ENCODE measurements around the gene G6PC3.
"Not testable (repeated sequence)": the region's sequence is repeated elsewhere in the genome, so short reads cannot be mapped to it uniquely, and the experiment has no call there.

G6PC3 gene, protein sequence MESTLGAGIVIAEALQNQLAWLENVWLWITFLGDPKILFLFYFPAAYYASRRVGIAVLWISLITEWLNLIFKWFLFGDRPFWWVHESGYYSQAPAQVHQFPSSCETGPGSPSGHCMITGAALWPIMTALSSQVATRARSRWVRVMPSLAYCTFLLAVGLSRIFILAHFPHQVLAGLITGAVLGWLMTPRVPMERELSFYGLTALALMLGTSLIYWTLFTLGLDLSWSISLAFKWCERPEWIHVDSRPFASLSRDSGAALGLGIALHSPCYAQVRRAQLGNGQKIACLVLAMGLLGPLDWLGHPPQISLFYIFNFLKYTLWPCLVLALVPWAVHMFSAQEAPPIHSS

GRCh38 chr17:44070455-44071197 lies at the start of gene G6PC3:
G6PC3 (plus strand) TSS chr17:44070735; CDS start chr17:44070966, 231 bp downstream.
- peak; percentile 98 for DNase-seq (ENCODE audit: low spot score)

DNA sequence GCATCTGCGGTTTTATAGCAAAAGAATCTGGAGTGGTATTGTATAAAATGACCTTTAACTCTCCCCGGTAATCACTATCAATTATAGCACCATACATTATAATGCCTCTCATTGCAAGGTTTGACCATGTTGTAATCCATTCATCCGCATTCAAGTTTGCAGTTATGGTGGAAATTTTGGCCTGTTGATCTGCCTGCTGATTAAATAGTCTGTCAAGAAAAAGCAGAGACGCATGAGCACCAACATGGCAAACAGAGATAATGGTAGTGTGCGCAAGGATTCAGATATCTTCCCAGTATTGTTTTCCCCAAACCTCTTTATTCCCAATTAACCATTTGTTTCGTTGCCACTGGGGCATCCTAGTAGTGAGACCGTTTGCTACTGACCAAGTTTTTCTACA lies 49.3 kb upstream of the G6PC3 start:
- not testable (repeated sequence) for DNase-seq (ENCODE audit: low spot score)

DNA sequence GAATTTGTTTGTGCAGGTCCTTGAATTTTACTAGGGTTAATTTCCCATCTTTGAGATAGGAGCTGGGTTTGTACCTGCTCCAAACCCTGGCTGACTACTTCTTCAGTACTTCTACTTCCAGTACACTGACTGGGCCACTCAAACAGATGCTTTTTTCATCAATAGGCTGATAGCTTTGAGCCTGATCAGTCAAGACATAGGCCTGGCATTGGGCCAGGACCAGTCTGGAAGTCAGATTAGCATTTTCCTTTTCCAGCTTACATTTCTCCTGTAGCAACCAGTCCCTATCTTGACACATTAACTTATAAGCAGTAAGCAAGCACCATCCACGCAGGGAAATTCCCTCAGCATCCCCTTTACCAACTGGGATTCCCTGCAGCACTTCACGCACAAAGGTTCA lies 48.3 kb upstream of the G6PC3 start:
- DNase-seq (ENCODE audit: low spot score): no peak

- DNase-seq (ENCODE audit: low spot score): no peak
Observed at GRCh38 chr17:44023545-44024270, 46.8 kb upstream of the G6PC3 start.

GRCh38 chr17:44024271-44024663 lies 46.3 kb upstream of the G6PC3 start:
- DNase-seq (ENCODE audit: low spot score): no peak

- DNase-seq (ENCODE audit: low spot score): no peak
Observed at GRCh38 chr17:44024853-44025252, 45.7 kb upstream of the G6PC3 start.

DNA sequence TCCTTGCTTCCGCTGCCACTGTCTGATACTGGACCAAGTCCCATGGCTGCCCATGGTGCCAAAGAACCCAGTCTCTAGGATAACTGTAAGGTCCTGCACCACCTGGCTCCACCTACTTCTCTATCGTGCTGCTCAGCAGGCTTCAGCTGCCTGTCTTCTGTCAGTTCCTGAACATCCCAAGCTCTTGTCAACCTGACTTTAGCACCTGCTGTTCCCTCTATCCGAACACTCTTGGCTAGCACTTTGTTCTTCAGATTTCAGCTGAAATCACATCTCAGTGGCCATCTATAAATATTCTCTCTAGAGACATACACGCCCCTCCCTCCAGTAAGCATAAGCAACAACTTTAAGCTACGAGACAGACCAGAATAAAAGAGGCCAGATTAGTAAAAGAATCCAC lies 40.8 kb upstream of the G6PC3 start:
- DNase-seq (ENCODE audit: low spot score): no peak

GRCh38 chr17:44030482-44030881 lies 40.1 kb upstream of the G6PC3 start:
- no peak for DNase-seq (ENCODE audit: low spot score)

DNA sequence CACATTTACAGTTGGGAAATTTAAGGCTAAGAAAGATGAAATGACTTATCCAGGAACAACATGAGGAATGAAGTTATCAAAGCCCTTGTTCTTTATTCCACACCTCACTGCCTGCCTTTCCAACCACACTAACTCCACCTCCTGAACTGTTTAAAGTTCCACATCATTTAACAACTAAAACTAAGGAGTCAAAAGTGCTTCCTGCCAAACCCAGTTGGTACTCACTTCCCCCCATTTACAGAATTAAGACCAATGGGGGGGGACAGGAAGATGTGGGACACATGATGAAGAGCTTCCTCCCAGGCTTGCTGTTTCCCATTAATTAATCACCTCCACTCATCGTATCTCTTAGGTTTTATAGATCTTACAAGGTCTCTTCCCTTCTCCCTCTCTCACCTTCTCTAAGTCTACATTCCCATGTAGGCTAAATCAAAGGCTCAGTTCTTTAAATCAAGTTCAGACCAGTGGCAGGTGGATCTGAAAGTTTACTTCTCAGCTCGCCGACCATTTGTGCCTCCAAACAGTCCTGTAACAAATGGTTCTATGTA lies 36.6 kb upstream of the G6PC3 start:
- no peak for DNase-seq (ENCODE audit: low spot score)

- DNase-seq (ENCODE audit: low spot score): not testable (repeated sequence)
Observed at GRCh38 chr17:44034688-44035087, 35.8 kb upstream of the G6PC3 start.

DNA sequence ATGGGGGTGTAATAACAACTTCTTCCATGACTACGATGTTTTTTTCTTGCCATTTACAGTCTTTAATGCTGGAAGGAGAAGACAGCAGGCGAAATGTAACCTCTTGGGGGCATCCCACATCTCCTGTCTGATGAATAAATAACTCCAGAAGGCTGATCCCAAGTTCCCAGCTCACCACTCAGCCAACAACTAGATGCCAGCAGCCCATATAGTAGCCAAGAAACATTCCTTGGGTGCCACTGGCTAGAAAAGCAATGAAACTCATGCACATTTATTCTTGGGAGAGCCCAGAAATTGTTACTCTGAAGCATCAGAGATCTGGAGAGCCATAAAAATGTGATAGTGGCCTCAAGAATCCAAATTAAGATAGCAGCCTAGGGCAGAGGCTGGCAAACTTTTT lies 33.1 kb upstream of the G6PC3 start:
- no peak for DNase-seq (ENCODE audit: low spot score)

DNA sequence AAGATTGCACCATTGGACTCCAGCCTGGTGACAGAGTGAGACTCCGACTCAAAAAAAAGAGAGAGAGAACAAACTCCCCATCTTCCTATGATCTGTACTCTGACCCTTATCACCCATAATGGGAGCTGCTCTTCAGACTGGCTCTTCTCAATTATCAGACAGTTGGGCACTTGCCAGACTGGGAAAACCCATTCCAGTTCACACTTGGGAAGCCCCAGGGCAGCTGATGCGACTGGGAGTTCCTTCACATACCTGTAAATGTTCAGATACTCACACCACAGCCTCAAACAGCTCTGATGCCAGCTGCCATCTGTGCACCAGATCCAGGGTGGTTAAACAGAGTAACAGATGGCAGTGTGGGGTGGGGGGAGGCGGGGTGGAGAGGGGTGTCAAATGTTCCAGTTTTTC lies 31.9 kb upstream of the G6PC3 start:
- no peak for DNase-seq (ENCODE audit: low spot score)

DNA sequence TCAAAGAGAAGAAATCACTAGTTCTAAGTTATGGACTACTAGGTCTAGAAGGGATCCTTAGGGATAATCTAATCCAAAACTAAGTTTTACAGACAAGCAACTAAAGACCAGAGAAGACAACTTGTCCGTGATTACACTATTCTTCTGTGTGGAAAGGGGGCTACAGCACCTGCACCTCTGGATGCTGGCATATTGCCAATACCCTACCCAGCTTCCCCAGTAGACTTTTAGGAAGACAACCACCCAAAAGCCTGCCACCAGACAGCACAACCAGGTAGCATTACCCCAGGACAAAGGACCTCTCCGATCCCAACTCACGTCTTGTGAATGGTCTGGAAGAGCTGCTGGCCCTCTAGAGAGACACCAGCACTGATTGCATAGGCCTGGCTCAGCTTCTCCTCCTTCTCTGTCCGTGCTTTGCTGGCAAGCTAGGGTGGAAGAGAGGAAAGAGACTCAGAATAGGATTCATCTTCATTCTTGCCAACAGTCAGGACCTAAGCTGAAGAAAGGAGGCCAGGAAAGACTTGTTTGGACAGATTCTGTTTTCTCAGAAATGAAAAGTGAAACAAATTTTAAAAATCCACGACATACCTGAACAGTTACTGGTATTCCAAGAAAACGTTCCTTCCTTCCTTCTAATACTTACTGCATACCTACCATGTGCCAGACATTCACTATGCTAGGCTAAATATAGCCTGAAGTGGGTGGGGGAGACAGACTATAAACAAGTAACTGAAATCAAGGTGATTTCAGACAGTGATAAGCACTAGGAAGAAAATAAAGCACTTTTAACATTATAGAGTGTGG lies 30.5 kb upstream of the G6PC3 start:
- no peak for DNase-seq (ENCODE audit: low spot score)

DNA sequence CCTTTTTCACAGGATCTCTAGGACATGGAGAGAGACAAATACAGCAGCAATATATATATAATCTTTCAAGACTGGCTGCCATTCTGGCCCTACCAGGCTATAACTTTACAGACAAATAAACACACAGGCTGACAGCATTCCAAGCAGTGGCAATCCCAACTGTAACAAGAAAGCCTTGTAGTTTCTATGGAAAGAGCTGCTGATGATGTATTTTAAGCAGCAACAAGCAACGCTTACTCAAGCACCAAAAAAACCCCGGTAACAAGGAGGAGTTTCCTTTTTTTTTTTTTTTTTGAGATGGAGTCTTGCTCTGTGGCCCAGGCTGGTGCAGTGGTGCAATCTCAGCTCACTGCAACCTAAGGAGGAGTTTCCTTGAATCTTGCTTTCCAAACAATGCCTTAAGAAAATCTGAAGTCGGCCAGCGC lies 27.3 kb upstream of the G6PC3 start:
- no peak for DNase-seq (ENCODE audit: low spot score)

GRCh38 chr17:44044071-44044470 lies 26.5 kb upstream of the G6PC3 start:
- no peak for DNase-seq (ENCODE audit: low spot score)

DNA sequence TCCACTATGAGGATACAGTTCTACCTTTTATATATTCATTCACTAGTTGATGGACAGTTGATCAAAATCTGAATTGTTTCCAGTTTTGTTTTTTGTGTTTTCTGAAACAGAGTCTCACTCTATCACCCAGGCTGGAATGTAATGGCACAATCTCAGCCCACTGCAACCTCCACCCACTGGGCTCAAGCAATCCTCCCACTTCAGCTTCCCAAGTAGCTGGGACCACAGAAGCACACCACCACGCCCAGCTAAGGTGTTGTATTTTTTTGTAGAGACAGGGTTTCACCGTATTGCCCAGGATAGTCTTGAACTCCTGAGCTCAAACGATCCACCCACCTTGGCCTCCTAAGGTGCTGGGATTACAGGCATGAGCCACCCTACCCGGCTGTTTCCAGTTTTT lies 25.0 kb upstream of the G6PC3 start:
- no peak for DNase-seq (ENCODE audit: low spot score)

DNA sequence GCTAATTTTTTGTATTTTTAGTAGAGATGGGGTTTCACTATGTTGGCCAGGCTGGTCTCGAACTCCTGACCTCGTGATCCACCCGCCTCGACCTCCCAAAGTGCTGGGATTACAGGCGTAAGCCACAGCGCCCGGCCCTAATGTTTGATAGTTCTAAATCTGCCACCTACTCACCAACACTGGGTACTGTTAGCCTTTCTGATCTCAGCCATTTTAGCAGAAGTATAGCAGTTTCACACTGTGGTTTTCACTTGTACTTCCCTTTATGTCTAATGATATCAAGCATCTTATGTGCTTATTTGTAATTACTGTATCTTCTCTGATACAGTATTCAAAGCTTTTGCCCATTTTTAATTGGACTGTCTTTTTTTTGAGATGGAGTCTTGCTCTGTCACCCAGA lies 23.6 kb upstream of the G6PC3 start:
- not testable (repeated sequence) for DNase-seq (ENCODE audit: low spot score)

DNA sequence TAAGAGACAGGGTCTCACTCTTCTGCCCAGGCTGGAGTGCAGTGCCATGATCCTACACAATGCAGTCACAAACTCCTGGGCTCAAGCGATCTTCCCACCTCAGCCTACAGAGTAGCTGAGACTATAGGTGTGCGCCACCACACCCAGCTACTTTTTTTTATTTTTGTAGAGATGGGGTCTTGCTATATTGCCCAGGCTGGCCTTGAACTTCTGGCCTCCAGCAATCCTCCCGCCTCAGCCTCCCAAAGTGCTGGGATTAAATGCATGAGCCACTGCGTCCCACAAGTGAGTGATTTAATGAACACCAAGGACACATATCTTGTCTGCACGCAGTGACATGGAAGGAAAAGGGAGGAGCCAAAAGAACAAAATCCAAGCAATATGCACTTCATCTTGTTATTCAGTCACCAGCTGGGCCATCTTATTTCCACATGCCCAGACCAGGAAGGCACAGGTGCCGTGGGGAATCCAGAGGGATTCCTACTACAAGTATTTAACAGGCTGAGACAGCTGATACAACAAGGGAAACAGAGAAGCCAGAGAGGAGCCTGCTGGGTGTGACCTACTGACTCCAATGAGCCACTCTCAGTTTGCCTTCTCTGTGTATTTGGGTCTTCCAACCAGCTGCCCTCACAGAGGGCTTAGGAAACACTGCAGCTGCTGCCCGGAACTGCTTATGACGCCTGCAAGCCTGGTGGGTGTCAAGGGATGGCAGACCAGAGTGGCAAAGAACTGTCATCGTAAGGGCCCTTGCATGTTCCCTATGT lies 21.1 kb upstream of the G6PC3 start:
- no peak for DNase-seq (ENCODE audit: low spot score)

DNA sequence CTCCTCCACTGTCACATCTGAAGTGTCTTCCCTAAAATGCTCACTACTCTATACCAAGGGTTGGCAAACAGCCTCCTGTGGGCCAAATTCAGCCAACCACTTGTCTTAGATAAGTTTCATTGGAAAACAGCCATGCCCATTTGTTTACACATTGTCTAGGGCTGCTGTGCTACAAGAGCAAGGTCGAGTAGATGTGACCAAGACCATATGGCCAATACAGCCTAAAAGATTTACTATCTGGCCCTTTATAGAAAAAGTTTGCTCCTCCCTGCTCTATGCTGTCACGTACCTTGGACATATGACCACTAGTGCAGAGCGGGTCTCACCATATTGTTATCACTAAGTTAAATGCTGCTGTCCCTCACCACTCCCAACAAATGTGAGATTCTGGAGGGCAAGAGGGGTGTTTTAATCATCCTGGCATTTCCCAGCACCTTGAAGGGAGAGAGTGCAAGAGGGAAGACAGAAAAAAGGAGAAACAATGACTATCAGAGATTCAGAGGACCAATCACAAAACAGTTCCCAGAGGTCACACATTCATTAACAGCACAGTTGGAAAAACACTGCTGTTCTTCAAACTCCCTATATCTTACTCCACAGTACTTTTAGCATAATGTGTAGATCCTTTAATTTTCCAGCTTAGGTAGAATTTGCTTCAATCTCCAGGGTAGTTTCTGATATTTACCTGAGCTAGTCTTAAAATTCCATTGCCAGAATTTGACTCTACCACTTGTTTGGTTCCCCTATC lies 17.2 kb upstream of the G6PC3 start:
- DNase-seq (ENCODE audit: low spot score): no peak
